IPS-18a (cell line): ENCODE measurements around the gene PLXDC2.
A peak's percentile ranks its signal among the peaks of the same experiment; 100 is the strongest.

Source experiments
- H3K27ac ChIP-seq: one replicate; pipeline ENCODE4 v1.5.1; 2013; ENCODE audit warnings: low read length
- H3K27me3 ChIP-seq: one replicate; pipeline ENCODE4 v1.6.1; 2013; ENCODE audit warnings: mild to moderate bottlenecking, low read length; ENCODE audit not compliant: control insufficient read depth, insufficient read depth
- H3K36me3 ChIP-seq: one replicate; pipeline ENCODE4 v1.6.1; 2013; ENCODE audit warnings: low read depth, low read length; ENCODE audit not compliant: control insufficient read depth
- H3K4me1 ChIP-seq: one replicate; pipeline ENCODE4 v1.6.1; 2013; ENCODE audit warnings: low read depth, low read length; ENCODE audit not compliant: control insufficient read depth
- H3K4me3 ChIP-seq: one replicate; pipeline ENCODE4 v1.5.1; 2013; ENCODE audit warnings: low read length
- H3K9ac ChIP-seq: one replicate; pipeline ENCODE4 v1.6.1; 2013; ENCODE audit warnings: mild to moderate bottlenecking, low read length, moderate library complexity
- H3K9me3 ChIP-seq: one replicate; pipeline ENCODE4 v1.6.1; 2013; ENCODE audit warnings: low read depth, low read length; ENCODE audit not compliant: control insufficient read depth

PLXDC2 gene

DNA sequence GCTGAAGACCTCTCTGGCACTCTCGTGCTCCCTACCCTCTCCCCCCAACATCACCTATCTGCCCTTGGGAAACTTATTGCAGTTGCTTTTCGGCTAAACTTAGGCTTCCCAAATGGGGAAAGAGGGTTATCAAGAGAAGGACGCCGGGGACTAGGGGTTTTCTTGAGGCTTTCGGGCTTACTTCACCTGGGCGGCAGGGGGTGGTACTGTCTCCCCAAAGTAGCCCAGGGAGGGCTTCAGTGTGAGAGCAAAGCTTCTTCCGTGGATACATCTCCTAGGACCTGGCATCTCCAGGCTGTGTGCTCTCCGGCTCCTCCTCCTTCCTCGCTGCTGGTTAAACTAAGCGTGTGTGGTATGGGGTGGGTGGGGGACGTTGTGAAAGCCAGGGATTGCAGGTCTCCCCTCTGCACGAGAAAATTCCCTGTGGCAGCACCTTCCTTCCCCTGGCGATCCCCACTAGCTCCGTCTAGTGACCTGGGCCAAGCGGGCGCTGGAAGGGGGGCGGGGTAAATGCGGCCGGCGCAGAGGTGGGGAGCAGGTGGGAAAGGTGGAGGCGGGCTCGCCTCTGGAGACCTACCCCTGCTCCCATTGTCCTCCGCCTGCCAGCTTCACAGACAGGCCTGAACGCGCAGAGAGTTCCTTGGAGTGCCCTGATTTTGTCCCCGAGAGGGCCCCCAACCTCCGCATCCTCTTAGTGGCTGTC is 1.1 kb downstream of the PLXDC2 start:
- Histone ChIP-seq H3K4me1 (peaks cover 24% of the 10 kb centered on the region), H3K9me3 (no peaks in the 10 kb centered on the region), H3K27ac (peak overlapping the region; percentile 49), H3K9ac (peak overlapping the region; percentile 89), H3K36me3 (peaks cover 4% of the 10 kb centered on the region), H3K4me3 (peak overlapping the region; percentile 97), H3K27me3 (no peaks in the 10 kb centered on the region)

DNA sequence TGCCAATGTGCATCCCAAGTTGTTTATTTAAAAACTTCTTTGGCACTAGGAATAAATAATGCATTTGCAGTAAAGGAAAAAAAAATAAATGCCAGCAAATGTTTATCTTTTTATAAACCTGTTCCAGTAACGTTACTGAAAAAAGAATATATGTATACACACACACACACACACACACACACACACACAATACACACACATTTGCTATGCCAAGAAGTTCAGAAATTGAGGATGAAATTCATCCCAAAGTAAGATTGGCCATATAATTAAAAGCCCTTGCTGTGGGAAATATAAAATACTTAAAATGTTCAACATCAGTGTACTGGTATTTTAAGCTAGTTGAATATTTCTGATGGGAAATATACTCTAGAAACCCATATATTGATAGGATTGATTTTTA is 2.6 kb downstream of the PLXDC2 start:
- Histone ChIP-seq H3K9ac (no peak overlapping the region), H3K27me3 (no peaks in the 10 kb centered on the region), H3K4me3 (peak overlapping the region; percentile 97), H3K4me1 (peaks cover 24% of the 10 kb centered on the region), H3K27ac (no peak overlapping the region), H3K36me3 (peaks cover 4% of the 10 kb centered on the region), H3K9me3 (no peaks in the 10 kb centered on the region)

DNA sequence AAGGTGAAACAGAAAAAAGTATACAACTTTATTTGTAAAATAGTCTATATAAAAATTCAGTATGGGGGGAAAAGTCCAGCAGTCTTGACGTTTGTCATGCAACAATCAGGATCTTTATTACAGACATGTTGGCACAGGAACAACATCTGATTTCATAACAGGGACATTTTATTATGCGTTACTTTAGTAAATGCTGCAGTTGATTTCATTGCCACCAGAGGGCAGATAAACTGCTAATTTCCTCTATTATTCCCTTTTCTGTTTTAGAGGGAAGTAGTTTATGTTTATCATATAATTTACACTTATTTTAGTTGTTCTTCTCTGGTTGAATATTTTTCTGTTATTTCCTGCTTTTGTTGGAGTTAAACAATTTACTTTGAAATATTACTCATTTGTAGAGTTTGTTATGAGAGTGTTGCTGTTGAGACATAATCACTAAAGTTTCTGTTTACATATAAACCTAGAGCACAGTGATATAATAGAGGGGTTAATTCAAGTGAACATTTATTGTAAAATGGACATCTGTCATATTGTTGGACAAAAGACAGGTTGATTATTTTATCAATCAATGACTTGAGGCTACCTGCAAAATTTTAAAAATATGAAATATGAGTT is 3.3 kb downstream of the PLXDC2 start:
- H3K4me1 ChIP-seq, result peaks cover 26% of the 10 kb centered on the region
- no peak overlapping the region for H3K9ac ChIP-seq
- H3K9me3 ChIP-seq, result no peaks in the 10 kb centered on the region
- H3K36me3 ChIP-seq, result peaks cover 4% of the 10 kb centered on the region
- H3K27ac ChIP-seq, result no peak overlapping the region
- no peaks in the 10 kb centered on the region for H3K27me3 ChIP-seq
- H3K4me3 ChIP-seq, result peak overlapping the region; percentile 97

DNA sequence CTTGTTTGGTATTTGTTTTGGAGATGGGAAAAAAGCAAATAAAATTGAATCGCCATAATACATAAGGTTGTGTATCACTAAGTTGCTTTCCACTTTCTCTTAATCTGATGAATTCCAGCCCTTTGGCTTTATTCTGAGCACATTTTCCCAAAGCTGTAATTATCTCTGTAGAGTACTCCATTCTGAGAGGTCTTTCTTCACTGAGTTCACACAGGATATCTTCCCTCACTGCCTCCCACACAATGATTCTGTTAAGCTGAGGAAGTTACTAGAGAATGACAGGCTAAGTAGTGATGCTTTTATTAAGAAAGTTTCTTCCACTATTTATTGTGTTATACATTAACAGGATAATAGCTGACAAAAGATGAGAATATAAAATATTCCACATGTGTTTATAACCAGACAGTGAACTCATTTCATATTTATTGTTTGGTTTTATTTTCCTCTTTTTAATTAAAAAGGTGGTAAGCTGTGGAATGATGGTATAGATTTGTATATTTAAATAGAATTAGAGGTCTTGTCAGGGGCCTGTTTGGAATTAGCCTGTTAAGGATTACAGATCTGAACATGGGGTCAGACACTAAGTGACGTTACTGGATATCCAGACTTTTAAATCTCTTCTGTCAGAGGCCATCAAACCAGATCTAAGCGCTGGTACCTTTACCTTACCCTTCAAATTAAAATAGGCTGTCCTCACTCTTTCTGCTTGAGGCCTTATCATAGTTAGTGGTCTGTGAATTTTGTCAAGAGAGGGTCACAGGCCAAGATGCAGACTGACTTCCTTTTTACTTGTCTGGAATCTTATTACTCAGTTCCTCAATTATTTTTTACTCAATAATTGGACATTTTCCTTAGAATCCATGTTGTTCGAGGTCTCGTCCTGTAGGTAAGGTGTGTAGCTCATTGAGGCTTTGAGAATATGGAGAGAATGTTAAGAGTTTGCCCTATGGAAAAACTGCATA is 8.4 kb downstream of the PLXDC2 start:
- no peaks in the 10 kb centered on the region for H3K27me3 ChIP-seq
- H3K9ac ChIP-seq, result no peak overlapping the region
- H3K36me3 ChIP-seq, result peaks cover 4% of the 10 kb centered on the region
- no peaks in the 10 kb centered on the region for H3K9me3 ChIP-seq
- no peak overlapping the region for H3K4me3 ChIP-seq
- peaks cover 52% of the 10 kb centered on the region for H3K4me1 ChIP-seq
- H3K27ac ChIP-seq, result no peak overlapping the region

- Histone ChIP-seq H3K9ac (no peak overlapping the region), H3K36me3 (no peaks in the 10 kb centered on the region), H3K27me3 (no peaks in the 10 kb centered on the region), H3K9me3 (no peaks in the 10 kb centered on the region), H3K4me3 (no peak overlapping the region), H3K4me1 (peaks cover 58% of the 10 kb centered on the region), H3K27ac (no peak overlapping the region)
Observed at GRCh38 chr10:19825700-19826099, 9.5 kb downstream of the PLXDC2 start.

- H3K27me3 ChIP-seq, result no peaks in the 10 kb centered on the region
- no peak overlapping the region for H3K27ac ChIP-seq
- H3K9me3 ChIP-seq, result no peaks in the 10 kb centered on the region
- H3K4me3 ChIP-seq, result no peak overlapping the region
- peaks cover 58% of the 10 kb centered on the region for H3K4me1 ChIP-seq
- no peaks in the 10 kb centered on the region for H3K36me3 ChIP-seq
- H3K9ac ChIP-seq, result no peak overlapping the region
Observed at GRCh38 chr10:19826712-19827111, 10.5 kb downstream of the PLXDC2 start.

GRCh38 chr10:19828278-19829049 is 12.2 kb downstream of the PLXDC2 start:
- Histone ChIP-seq H3K9me3 (no peaks in the 10 kb centered on the region), H3K27ac (peak overlapping the region; percentile 35), H3K27me3 (no peaks in the 10 kb centered on the region), H3K4me1 (peaks cover 68% of the 10 kb centered on the region), H3K4me3 (no peak overlapping the region), H3K9ac (no peak overlapping the region), H3K36me3 (no peaks in the 10 kb centered on the region)

GRCh38 chr10:19832699-19833098 is 16.5 kb downstream of the PLXDC2 start:
- Histone ChIP-seq H3K4me1 (peaks cover 52% of the 10 kb centered on the region), H3K36me3 (no peaks in the 10 kb centered on the region), H3K9me3 (no peaks in the 10 kb centered on the region), H3K27me3 (no peaks in the 10 kb centered on the region), H3K27ac (no peak overlapping the region), H3K9ac (no peak overlapping the region), H3K4me3 (no peak overlapping the region)

DNA sequence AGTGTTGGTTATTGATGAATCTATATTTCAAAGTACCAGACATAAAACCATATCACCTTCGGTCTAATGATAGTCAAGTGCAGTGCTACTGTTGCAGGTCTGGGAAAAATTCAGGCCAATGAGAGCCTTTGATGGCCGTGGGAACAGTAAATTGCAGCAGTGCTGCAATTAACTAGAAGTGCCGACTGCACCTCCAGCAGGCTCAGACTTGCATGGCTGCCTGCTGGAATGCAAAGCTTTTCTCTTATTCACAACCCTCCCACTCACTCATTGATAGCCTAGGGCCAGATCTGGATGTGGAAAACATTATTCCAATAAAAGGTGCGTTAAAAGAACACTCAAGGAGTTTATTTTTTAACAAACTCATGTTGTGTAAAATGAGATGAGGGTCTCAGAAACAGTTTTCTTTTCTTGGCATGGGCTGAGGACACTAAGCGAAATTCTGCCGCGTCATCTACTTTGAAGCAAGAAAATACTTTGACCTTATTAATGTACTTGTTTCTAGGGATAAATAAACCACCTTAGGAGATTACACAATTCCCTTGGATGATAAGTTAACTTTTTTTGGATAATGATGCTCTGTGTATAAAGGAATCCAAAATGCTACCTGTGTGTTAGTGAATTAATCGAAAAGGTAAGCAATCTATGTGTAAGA is 17.1 kb downstream of the PLXDC2 start:
- Histone ChIP-seq H3K27ac (peak overlapping the region; percentile 26), H3K4me3 (no peak overlapping the region), H3K36me3 (no peaks in the 10 kb centered on the region), H3K9ac (no peak overlapping the region), H3K27me3 (no peaks in the 10 kb centered on the region), H3K4me1 (peaks cover 48% of the 10 kb centered on the region), H3K9me3 (no peaks in the 10 kb centered on the region)

- Histone ChIP-seq H3K27ac (no peak overlapping the region), H3K9ac (no peak overlapping the region), H3K9me3 (no peaks in the 10 kb centered on the region), H3K27me3 (no peaks in the 10 kb centered on the region), H3K4me1 (peaks cover 40% of the 10 kb centered on the region), H3K4me3 (no peak overlapping the region), H3K36me3 (no peaks in the 10 kb centered on the region)
Observed at GRCh38 chr10:19835952-19836351, 19.7 kb downstream of the PLXDC2 start.
